ENCODE results near the gene SYPL1.
A peak's percentile ranks its signal among the peaks of the same experiment; 100 is the strongest.

SYPL1 gene

GRCh38 chr7:106117786-106118544, 5.9 kb upstream of the SYPL1 start:
- no peak overlapping the region for H3K4me3 ChIP-seq (ENCODE audit: low read depth, low read length)
- H3K9me3 ChIP-seq (ENCODE audit: control insufficient read depth, insufficient read depth, low read length), result no peaks in the 10 kb centered on the region
- no peaks in the 10 kb centered on the region for H3K27me3 ChIP-seq (ENCODE audit: control insufficient read depth, insufficient read depth, low read length)
- H3K4me1 ChIP-seq (ENCODE audit: control insufficient read depth, insufficient read depth, low read length), result peaks cover 12% of the 10 kb centered on the region
- no peak overlapping the region for H3K9ac ChIP-seq (ENCODE audit: low read depth, low read length)
- H3K36me3 ChIP-seq (ENCODE audit: control insufficient read depth, insufficient read depth, low read length), result no peaks in the 10 kb centered on the region

GRCh38 chr7:106116161-106116704, 4.1 kb upstream of the SYPL1 start:
- H3K9ac ChIP-seq (ENCODE audit: low read depth, low read length), result no peak overlapping the region
- H3K9me3 ChIP-seq (ENCODE audit: control insufficient read depth, insufficient read depth, low read length), result no peaks in the 10 kb centered on the region
- H3K27me3 ChIP-seq (ENCODE audit: control insufficient read depth, insufficient read depth, low read length), result no peaks in the 10 kb centered on the region
- H3K4me1 ChIP-seq (ENCODE audit: control insufficient read depth, insufficient read depth, low read length), result peaks cover 15% of the 10 kb centered on the region
- H3K36me3 ChIP-seq (ENCODE audit: control insufficient read depth, insufficient read depth, low read length), result no peaks in the 10 kb centered on the region
- no peak overlapping the region for H3K4me3 ChIP-seq (ENCODE audit: low read depth, low read length)

- Histone ChIP-seq H3K9ac (ENCODE audit: low read depth, low read length) (no peak overlapping the region), H3K9me3 (ENCODE audit: control insufficient read depth, insufficient read depth, low read length) (no peaks in the 10 kb centered on the region), H3K4me3 (ENCODE audit: low read depth, low read length) (no peak overlapping the region), H3K36me3 (ENCODE audit: control insufficient read depth, insufficient read depth, low read length) (no peaks in the 10 kb centered on the region), H3K4me1 (ENCODE audit: control insufficient read depth, insufficient read depth, low read length) (peaks cover 14% of the 10 kb centered on the region), H3K27me3 (ENCODE audit: control insufficient read depth, insufficient read depth, low read length) (no peaks in the 10 kb centered on the region)
Measured at GRCh38 chr7:106114716-106115383, 2.7 kb upstream of the SYPL1 start.

GRCh38 chr7:106112972-106113421, 885 bp upstream of the SYPL1 start:
- H3K4me1 ChIP-seq (ENCODE audit: control insufficient read depth, insufficient read depth, low read length), result peaks cover 23% of the 10 kb centered on the region
- peak overlapping the region; percentile 57 for H3K4me3 ChIP-seq (ENCODE audit: low read depth, low read length)
- no peaks in the 10 kb centered on the region for H3K27me3 ChIP-seq (ENCODE audit: control insufficient read depth, insufficient read depth, low read length)
- no peak overlapping the region for H3K9ac ChIP-seq (ENCODE audit: low read depth, low read length)
- no peaks in the 10 kb centered on the region for H3K9me3 ChIP-seq (ENCODE audit: control insufficient read depth, insufficient read depth, low read length)
- no peaks in the 10 kb centered on the region for H3K36me3 ChIP-seq (ENCODE audit: control insufficient read depth, insufficient read depth, low read length)

GRCh38 chr7:106111655-106112117, 426 bp downstream of the SYPL1 start:
- Histone ChIP-seq H3K4me1 (ENCODE audit: control insufficient read depth, insufficient read depth, low read length) (peaks cover 23% of the 10 kb centered on the region), H3K36me3 (ENCODE audit: control insufficient read depth, insufficient read depth, low read length) (no peaks in the 10 kb centered on the region)

GRCh38 chr7:106110885-106111654, 1.0 kb downstream of the SYPL1 start:
- H3K36me3 ChIP-seq (ENCODE audit: control insufficient read depth, insufficient read depth, low read length), result no peaks in the 10 kb centered on the region
- no peaks in the 10 kb centered on the region for H3K27me3 ChIP-seq (ENCODE audit: control insufficient read depth, insufficient read depth, low read length)
- peaks cover 23% of the 10 kb centered on the region for H3K4me1 ChIP-seq (ENCODE audit: control insufficient read depth, insufficient read depth, low read length)
- peak overlapping the region; percentile 88 for H3K9ac ChIP-seq (ENCODE audit: low read depth, low read length)
- H3K9me3 ChIP-seq (ENCODE audit: control insufficient read depth, insufficient read depth, low read length), result no peaks in the 10 kb centered on the region
- peak overlapping the region; percentile 67 for H3K4me3 ChIP-seq (ENCODE audit: low read depth, low read length)

More at GRCh38 chr7:106111655-106112117, 426 bp downstream of the SYPL1 start:
- no peaks in the 10 kb centered on the region for H3K9me3 ChIP-seq (ENCODE audit: control insufficient read depth, insufficient read depth, low read length)
- no peaks in the 10 kb centered on the region for H3K27me3 ChIP-seq (ENCODE audit: control insufficient read depth, insufficient read depth, low read length)
- H3K9ac ChIP-seq (ENCODE audit: low read depth, low read length), result peak overlapping the region; percentile 88
- H3K4me3 ChIP-seq (ENCODE audit: low read depth, low read length), result peak overlapping the region; percentile 67

- Histone ChIP-seq H3K9ac (ENCODE audit: low read depth, low read length) (no peak overlapping the region), H3K9me3 (ENCODE audit: control insufficient read depth, insufficient read depth, low read length) (no peaks in the 10 kb centered on the region), H3K4me3 (ENCODE audit: low read depth, low read length) (peak overlapping the region; percentile 9), H3K36me3 (ENCODE audit: control insufficient read depth, insufficient read depth, low read length) (no peaks in the 10 kb centered on the region), H3K27me3 (ENCODE audit: control insufficient read depth, insufficient read depth, low read length) (no peaks in the 10 kb centered on the region), H3K4me1 (ENCODE audit: control insufficient read depth, insufficient read depth, low read length) (peaks cover 23% of the 10 kb centered on the region)
Measured at GRCh38 chr7:106110238-106110560, 1.9 kb downstream of the SYPL1 start.

- H3K36me3 ChIP-seq (ENCODE audit: control insufficient read depth, insufficient read depth, low read length), result no peaks in the 10 kb centered on the region
- H3K9me3 ChIP-seq (ENCODE audit: control insufficient read depth, insufficient read depth, low read length), result no peaks in the 10 kb centered on the region
- peaks cover 23% of the 10 kb centered on the region for H3K4me1 ChIP-seq (ENCODE audit: control insufficient read depth, insufficient read depth, low read length)
- no peaks in the 10 kb centered on the region for H3K27me3 ChIP-seq (ENCODE audit: control insufficient read depth, insufficient read depth, low read length)
- peak overlapping the region; percentile 24 for H3K4me3 ChIP-seq (ENCODE audit: low read depth, low read length)
- H3K9ac ChIP-seq (ENCODE audit: low read depth, low read length), result no peak overlapping the region
Measured at GRCh38 chr7:106109521-106110237, 2.4 kb downstream of the SYPL1 start.

GRCh38 chr7:106108991-106109390, 3.1 kb downstream of the SYPL1 start:
- Histone ChIP-seq H3K9ac (ENCODE audit: low read depth, low read length) (peak overlapping the region; percentile 50), H3K9me3 (ENCODE audit: control insufficient read depth, insufficient read depth, low read length) (no peaks in the 10 kb centered on the region), H3K27me3 (ENCODE audit: control insufficient read depth, insufficient read depth, low read length) (no peaks in the 10 kb centered on the region), H3K36me3 (ENCODE audit: control insufficient read depth, insufficient read depth, low read length) (no peaks in the 10 kb centered on the region), H3K4me3 (ENCODE audit: low read depth, low read length) (peak overlapping the region; percentile 24), H3K4me1 (ENCODE audit: control insufficient read depth, insufficient read depth, low read length) (peaks cover 23% of the 10 kb centered on the region)

- Histone ChIP-seq H3K4me3 (ENCODE audit: low read depth, low read length) (no peak overlapping the region), H3K4me1 (ENCODE audit: control insufficient read depth, insufficient read depth, low read length) (peaks cover 12% of the 10 kb centered on the region), H3K36me3 (ENCODE audit: control insufficient read depth, insufficient read depth, low read length) (no peaks in the 10 kb centered on the region), H3K27me3 (ENCODE audit: control insufficient read depth, insufficient read depth, low read length) (no peaks in the 10 kb centered on the region), H3K9me3 (ENCODE audit: control insufficient read depth, insufficient read depth, low read length) (no peaks in the 10 kb centered on the region), H3K9ac (ENCODE audit: low read depth, low read length) (no peak overlapping the region)
Measured at GRCh38 chr7:106104721-106105260, 7.3 kb downstream of the SYPL1 start.
